NCI-H2227 (cell line): Measurements from ENCODE around the gene TDRD6.
"Not testable (repeated sequence)": the region's sequence is repeated elsewhere in the genome, so short reads cannot be mapped to it uniquely, and the experiment has no call there.

ENCODE experiments used
- DNase-seq: peaks from one replicate; lab custom pipeline; 2025; ENCODE audit not compliant: unreplicated experiment; lab: John Stamatoyannopoulos, UW

Gene TDRD6, protein sequence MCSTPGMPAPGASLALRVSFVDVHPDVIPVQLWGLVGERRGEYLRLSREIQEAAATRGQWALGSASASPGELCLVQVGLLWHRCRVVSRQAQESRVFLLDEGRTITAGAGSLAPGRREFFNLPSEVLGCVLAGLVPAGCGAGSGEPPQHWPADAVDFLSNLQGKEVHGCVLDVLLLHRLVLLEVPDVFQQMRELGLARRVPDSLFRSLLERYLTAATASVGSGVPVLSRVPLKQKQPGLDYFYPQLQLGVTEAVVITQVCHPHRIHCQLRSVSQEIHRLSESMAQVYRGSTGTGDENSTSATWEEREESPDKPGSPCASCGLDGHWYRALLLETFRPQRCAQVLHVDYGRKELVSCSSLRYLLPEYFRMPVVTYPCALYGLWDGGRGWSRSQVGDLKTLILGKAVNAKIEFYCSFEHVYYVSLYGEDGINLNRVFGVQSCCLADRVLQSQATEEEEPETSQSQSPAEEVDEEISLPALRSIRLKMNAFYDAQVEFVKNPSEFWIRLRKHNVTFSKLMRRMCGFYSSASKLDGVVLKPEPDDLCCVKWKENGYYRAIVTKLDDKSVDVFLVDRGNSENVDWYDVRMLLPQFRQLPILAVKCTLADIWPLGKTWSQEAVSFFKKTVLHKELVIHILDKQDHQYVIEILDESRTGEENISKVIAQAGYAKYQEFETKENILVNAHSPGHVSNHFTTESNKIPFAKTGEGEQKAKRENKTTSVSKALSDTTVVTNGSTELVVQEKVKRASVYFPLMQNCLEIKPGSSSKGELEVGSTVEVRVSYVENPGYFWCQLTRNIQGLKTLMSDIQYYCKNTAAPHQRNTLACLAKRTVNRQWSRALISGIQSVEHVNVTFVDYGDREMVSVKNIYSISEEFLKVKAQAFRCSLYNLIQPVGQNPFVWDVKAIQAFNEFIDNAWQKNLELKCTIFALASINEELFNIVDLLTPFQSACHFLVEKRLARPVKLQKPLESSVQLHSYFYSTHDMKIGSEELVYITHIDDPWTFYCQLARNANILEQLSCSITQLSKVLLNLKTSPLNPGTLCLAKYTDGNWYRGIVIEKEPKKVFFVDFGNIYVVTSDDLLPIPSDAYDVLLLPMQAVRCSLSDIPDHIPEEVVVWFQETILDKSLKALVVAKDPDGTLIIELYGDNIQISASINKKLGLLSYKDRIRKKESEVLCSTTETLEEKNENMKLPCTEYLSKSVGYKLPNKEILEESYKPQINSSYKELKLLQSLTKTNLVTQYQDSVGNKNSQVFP (N-terminal part only)

GRCh38 chr6:46687619-46688097, at the start of gene TDRD6:
Gene TDRD6, plus strand, starts transcription at chr6:46687885. Its CDS starts 244 bp downstream, at chr6:46688129.
- no peak for DNase-seq

DNA sequence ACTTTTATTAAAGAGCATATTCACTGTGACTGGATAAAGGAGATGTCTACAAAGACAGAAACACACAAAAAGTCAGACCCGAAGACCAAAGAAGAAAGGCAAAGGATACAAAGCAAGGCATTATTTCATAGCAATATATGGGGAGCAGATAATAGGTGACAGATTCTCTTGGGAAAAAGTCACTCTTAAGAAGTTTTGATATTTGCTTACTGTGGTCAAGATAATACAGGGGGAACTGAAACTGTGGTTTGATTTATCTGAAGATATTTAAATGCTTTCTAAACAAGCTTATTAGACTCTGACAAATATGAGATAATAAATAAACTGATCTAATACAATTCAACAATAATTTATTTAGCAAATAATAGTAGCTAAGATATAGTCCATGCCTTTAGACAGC, 49.8 kb upstream of the TDRD6 start:
- DNase-seq: no peak

DNA sequence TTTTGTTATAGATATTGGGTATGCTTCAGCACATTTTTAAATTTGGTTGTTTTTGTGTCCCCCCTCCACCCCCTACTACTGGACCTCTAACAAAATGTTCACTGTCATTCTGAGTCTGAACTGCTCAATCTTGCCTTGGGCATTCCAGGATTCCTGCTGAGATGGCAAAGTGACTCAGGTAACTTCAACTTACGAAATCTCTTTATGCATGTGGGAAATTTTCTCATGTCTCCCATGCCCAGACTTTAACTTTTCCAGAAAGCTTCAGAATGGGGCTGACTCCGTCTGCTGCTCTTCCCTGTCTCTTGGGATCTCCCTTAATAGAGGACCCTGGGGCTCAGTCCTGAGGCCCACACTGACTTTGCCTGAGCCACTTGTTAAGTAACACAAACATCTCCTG, 49.0 kb upstream of the TDRD6 start:
- no peak for DNase-seq

GRCh38 chr6:46642928-46643751, 44.5 kb upstream of the TDRD6 start:
- DNase-seq: no peak

DNA sequence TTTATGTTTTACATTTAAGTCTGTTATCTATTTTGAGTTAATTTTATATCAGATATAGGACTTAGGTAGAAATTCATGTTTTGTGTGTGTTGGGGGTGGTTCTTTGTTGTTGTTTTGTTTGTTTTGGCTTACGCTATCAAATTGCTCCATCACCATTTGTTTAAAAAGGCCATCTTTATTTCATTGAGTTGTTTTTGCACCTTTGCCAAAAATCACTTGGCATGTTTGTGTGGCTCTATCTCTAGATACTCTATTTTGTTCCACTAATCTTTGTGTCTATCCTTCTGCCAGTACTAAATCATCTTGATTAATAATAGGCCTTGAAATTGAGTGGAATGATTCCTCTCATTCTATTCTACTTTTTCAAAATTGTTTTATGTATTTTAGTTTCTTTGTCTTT, 42.4 kb upstream of the TDRD6 start:
- DNase-seq: no peak

DNA sequence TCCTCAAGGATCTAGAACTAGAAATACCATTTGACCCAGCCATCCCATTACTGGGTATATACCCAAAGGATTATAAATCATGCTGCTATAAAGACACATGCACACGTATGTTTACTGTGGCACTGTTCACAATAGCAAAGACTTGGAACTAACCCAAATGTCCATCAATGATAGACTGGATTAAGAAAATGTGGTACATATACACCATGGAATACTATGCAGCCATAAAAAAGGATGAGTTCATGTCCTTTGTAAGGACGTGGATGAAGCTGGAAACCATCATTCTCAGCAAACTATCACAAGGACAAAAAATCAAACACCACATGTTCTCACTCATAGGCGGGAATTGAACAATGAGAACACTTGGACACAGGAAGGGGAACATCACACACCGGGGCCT, 39.6 kb upstream of the TDRD6 start:
- DNase-seq: not testable (repeated sequence)

GRCh38 chr6:46648869-46649492, 38.7 kb upstream of the TDRD6 start:
- DNase-seq: no peak

DNA sequence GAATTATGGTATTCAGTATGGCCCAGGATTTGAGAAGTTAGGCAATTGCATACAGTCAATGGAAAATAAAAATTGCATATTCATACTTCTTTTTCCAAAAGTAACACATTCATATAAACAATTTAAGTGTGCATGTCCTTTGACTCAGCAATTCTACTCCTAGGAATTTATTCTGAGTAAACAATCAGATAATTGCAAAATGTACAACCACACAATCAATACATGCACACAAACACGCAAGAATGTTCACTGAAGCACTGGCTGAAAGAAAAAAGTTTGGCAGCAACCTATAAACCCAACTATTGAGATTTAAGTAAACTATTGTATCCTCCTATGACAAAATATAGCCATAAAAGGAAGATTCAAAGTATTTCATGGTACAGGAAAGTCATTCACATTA, 36.7 kb upstream of the TDRD6 start:
- DNase-seq: no peak

DNA sequence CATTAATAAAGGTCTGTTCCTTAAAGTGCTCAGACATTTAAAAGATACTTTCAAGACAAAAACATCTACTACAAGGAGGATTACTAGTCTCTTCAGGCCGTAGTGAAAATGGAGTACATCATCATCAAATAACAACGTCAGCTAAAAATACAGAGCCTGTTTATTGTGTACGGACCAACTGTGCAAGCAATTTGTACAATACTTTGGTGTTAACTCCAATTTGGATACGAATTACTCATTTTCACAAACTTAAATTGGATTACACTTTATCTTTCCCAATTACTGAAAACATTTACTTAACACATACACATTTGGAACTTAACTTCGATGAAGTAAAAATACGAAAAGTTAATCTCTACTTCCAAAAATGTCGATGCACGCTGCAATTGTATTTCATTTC, 35.9 kb upstream of the TDRD6 start:
- no peak for DNase-seq

DNA sequence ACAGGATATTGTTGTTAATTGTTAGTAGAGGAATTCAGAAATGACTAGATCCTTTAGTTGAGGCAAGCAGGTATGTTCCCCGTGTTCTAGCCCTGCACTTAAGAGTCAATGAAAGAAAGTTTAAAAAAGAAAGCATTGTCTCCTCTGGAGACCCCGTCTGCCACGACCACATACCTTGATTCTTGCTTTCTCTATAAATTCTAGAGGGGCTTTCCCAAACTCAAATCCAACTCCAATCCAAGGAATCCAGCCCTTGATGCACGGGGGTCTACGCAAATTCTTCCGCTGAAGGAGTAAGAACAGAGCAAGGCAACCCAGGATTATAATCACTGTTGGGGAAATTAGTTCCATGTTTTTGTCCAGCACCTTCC, 35.5 kb upstream of the TDRD6 start:
- no peak for DNase-seq

GRCh38 chr6:46652603-46653438, 34.9 kb upstream of the TDRD6 start, which contains the start of the genes CYP39A1 and SLC25A27:
Gene CYP39A1, minus strand, starts transcription at chr6:46652818. Its CDS starts 236 bp downstream, at chr6:46652582.
Gene SLC25A27, plus strand, starts transcription at chr6:46652975. Its CDS starts 218 bp downstream, at chr6:46653193.
- DNase-seq: peak; percentile 91

DNA sequence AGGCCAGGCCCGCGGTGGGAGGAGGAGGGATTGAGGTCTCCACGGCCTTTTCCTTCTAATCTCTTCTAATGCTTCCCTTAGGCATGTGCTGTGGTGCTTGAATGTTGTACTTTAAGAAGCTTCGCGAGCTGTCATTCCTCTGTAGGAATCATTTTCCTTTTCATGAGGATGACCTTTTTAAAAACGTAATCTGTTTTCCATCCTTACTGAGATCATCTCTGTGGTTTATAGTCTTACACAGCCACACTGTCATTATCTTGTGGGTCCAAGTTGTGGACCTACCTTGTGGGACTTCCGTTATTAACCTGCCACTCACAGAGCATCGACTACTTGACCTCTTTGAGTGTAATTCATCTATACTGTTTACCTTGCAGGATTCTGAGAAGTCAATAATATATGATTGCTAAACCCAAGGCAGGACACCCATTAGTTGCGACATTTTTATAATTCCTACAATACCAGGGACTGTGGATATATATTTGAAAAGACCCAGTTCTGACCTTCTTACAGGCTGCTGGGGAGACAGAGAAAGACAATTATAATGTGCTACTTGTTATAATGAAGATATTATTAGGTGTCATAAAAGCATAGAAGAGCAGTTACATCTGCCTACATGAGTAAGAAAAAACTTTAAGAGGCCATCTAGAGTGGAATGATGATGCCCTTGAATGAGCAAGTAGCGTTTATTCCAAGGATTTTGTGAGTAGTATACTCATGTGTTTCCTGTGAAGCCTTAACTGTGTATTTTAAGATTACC, 34.1 kb upstream of the TDRD6 start:
- DNase-seq: peak; percentile 12

DNA sequence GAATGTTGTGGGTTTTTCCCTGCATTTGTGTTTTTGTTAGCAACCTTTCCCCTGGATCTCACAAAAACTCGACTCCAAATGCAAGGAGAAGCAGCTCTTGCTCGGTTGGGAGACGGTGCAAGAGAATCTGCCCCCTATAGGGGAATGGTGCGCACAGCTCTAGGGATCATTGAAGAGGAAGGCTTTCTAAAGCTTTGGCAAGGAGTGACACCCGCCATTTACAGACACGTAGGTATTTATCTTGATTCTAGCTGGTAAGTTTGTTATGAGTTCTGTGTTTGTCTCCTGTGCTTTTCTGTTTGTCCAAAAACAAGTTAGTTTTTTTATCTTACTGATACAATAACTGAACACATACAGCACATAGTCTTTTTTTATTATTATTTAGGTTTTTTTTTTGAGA, 31.9 kb upstream of the TDRD6 start:
- DNase-seq: peak; percentile 28

DNA sequence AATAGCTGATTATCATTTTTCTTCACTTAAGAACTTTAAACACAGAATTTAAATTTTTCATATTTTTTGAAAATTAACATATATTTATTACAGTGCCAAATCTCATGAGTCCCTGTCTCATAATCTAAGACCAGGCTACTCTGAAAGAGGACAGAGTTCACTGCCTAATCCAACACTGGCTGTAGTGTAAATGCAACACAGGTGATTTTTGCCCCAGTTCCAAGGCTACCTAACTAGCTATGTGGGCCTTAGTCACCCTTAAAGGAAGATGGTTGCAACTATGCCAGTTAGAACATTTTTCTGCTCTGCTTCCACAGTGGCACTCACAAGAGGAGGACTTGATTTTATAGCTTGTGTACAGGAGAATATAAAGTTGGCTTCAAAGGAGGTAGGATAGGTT, 30.0 kb upstream of the TDRD6 start:
- no peak for DNase-seq

DNA sequence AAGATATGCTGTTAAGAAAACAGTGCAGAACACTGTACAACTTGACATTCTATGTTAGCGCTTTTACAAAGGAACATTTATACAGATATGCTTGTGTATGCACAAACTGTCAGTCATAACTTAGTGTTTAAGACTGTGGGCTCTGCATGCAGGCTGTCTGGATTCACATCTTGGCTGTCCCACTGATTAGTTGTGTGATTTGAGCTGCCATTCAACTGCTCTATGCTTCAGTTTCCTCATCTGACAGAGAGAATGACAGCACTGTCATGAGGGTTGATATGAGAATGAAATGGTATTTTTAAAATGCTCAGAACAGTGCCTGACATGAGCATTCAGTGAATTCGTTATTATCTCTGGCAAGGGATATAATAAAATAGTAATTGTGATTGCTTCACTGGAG, 26.2 kb upstream of the TDRD6 start:
- DNase-seq: no peak

DNA sequence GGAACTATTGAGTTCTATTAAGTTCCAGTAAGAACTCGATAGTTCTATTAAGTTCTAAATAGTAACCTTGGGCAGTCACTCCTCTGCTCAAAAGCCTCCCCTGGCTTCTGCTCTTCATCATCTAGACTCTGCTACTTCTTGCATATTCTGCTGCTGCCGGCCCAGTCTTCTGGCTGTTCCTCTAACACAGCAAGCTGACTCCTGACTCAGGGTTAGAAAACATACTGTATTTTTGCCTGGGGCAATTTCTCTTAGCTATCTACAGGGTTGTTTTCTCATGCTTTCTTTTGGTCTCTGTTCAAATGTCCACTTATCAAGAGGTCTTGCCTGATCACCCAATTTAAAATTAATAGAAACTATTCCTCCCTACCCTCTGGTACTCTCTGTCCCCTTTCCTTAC, 20.3 kb upstream of the TDRD6 start:
- no peak for DNase-seq

DNA sequence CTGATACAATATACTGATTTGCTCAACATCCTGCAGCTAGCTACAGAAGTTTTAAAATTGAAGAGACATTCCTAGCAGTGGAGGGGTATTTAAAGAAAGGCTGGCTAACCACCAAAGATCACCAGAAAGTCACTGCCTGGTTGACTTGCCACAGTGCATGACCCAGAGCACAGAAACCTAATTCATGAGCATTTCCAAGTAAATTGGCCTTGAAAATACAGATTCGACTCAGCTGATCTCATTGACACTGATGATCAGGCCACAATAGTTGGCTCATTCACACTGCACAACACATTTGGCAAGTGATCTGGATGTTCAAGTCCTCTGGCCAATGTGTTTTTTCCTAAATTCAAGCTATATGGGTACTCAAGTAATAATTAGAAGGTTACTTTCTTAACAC, 13.3 kb upstream of the TDRD6 start:
- no peak for DNase-seq
